Activated CD8-positive, alpha-beta memory T cell treated with anti-CD3 and anti-CD28 coated beads, Interleukin-2, amount 50 U/mL, for 24 hours (primary cell): ENCODE measurements around the gene C2CD2.
"Not testable (repeated sequence)": the region's sequence is repeated elsewhere in the genome, so short reads cannot be mapped to it uniquely, and the experiment has no call there.

Experiments used
- DNase-seq: peaks from one replicate; pipeline ENCODE4 v3.0.0-alpha.2; 2020; ENCODE audit errors: extremely low read depth

Gene C2CD2

GRCh38 chr21:41958886-41959563, 5.2 kb upstream of the C2CD2 start:
- DNase-seq = no peak

DNA sequence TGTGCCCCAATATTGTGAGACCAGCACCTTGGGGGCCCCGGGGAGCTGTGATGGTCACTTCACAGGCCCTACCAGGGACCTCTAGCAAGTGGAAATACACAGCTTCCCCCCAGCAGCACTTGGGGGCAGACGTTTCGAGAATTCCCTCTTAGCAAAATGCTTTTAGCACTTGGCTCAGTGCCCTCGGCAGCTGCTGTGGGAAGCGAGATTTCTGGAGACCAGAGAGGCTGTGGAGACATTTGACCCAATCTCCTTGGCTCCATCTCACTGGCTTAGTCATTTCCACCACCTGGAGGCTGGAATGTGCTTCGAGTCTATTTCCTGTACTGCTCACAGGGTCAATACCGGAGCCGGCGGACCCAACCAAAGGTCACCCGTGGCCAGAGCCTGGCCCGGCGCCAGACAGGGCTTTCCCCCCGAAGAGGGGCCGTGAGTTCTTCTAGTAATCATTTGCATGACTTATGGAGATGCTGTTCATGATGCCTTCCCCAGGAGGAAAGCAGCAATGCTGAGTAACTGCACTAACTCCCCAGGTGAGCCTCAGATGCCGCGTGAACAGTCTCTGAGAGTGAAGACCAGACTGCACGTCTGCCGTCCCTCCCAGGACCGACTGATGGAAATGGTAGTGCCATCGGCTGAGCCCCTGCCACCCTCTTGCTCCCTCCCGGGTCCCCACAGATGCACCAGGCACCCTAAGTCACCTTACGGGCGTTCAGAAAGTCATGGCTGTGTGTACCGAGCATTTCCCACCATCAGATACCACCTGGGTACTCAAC, 4.4 kb upstream of the C2CD2 start:
- DNase-seq = no peak

DNA sequence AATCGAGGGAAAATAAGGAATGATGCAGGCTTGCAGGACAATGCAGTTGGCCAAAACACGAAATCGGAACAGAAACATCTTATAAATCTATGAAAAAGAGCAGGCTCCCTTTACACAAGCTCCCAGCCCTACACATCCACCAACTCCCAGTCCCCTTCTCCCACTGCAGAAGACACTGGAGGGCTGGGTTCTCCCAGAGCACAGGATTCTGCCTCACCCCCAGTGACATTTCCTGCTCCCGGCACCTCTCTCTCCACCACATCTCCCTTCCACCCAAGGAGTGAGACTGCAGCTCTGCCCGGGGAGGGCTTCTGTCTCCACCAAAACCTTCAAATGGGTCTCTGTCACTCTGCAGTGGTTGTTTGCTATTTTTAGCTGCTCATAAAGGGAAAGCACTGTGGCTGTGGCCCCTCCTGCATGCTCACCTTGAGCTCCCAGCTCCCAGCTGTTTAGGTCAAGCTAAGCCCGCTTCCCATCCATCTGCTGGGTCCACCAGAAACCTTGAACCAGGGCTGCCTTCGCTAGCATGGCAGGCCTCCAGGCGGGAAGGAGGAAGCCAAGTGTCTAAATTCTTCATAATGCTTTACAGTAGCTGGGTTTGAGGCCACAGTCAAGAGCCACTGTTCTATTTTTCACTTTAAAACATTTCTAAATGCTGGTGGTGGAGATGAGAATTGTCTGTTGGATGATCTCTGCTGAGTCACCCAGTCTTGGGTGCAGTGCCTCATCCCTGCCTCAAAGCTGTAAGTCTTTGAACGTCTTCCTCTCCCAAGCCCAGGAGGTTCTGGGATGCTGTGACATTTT, 3.3 kb upstream of the C2CD2 start:
- no peak for DNase-seq

GRCh38 chr21:41955516-41955915, 1.7 kb upstream of the C2CD2 start:
- DNase-seq = no peak

DNA sequence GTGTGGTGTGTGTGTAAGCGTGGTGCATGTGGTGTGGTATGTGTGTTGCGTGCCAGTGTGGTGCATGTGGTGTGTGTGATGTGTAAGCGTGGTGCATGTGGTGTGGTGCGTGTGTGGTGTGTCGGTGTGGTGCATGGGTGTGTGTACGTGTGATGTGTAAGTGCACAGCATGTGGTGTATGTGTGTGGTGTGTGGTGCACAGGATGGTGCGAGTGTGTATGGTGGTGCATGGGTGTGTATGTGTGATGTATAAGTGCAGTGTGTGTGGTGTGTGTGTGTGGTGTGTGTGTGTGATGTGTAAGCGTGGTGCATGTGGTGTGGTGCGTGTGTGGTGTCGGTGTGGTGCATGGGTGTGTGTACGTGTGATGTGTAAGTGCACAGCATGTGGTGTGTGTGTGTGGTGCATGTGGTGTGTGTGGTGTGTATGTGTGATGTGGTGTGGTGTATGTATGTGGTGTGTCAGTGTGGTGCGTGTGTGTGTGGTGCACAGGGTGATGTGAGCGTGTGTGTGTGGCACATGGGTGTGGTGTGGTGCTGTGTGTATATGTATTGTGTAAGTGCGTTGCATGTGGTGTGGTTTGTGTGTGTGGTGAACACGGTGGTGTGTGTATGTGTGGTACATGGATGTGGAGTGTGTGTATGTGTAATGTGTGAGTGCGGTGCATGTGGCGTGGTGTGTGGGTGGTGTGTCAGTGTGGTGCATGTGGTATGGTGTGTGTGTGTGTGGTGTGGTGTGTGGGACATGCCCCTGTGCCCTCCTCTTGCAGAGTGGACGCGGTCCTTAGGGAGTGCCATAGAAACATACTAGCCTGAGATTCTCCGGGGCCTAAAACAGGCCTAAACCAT, 1.1 kb upstream of the C2CD2 start:
- no peak for DNase-seq

DNA sequence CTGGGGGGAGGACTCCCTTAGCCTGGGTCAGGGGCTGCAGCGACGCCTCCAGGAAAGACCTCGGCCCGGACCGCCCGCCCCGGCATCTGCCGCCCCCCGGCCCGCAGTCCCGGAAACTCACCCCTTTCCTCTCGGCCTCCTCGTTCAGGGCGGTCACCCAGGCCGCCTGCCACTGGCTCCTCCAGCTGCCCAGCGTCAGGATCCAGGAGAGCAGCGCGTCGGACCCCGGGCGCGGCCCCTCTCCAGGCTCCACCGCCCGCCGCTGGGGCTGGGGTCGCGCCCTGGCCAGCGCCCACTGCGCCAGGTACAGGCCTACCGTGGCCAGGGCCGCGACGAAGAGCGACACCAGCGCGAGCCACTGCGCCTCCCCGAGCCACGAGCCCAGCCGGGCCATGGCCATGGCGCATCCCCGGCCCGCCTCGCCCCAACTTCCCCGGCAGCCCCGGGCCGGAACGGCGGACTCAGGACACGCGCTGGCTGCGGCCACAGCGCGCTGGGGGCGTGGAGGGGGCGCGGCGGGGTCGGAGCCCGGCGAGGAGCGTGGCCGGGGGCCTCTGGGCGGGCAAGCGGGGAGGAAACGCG, 478 bp downstream of the C2CD2 start:
- DNase-seq = no peak

- no peak for DNase-seq
Observed at GRCh38 chr21:41952568-41953248, 1.1 kb downstream of the C2CD2 start.

DNA sequence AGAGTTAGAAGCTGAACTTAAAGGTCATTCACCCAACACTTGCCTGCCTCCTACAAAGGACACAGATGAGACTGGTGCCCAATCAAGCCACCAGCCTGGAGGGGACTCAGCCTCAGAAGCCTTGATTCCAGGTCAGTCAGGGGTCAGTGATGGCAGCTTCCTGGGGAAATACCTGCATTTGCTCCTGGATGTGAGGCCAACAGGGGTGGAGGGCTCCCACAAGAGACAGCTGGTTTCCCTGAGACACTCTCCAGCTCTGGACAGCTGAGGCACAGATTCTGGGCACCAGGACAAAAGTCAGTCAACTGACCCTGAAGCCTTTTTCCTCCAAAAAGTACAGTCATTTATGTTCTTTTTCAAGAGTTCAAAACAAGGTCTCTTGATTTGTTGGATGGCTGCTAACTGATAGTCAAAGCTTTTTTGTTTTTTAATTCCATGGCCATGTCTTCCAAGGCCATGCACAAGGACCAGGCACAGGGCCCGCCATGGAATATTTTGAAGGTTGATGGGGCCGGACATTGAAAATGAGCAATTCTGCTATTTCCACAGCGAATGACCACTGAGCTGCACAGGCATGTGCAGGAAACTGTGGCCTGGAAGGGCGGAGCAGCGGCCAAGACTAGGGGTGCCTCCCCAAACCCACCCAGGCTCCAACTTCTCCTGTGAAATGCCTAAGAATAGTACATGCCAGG, 1.8 kb downstream of the C2CD2 start:
- DNase-seq = no peak

DNA sequence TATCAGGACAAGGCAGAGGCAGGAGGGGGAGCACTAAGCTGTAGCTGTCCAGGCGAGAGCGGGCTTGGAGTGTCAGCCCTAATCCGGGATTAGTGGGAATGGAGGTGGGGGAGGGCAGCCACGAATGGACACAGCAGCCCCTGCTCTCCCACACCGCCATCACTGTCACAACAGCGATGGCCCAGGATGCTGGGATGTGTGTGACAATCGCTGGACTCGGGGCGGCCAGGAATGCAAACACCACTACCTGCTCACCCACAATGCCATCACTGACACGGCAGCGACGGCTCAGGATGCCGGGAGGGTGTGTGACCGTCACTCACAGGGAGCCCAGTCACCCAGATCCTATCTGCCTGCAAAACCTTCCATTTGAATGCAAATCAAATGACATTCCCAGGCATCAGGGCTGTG, 2.9 kb downstream of the C2CD2 start:
- no peak for DNase-seq

- not testable (repeated sequence) for DNase-seq
Observed at GRCh38 chr21:41949631-41950030, 4.2 kb downstream of the C2CD2 start.

DNA sequence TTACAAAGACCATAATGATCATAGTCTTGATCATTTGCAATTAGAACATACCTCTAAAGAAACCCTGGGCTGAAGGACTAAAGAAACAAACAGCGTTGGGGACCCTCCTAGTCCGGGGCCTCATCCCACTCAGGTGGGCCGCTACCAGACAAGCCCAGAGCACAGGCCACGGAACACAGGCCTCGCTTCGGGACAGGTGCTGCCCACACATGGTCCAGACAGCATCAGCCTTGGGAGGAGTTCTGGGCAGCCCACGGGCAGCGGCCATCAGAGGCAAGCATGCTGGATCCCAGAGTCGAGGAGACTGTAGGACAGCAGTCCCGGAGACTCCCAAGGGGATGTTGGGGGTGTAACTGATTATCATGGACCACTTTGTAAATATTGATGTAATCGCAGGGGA, 4.9 kb downstream of the C2CD2 start:
- DNase-seq = no peak

- no peak for DNase-seq
Observed at GRCh38 chr21:41948078-41948895, 5.5 kb downstream of the C2CD2 start.

GRCh38 chr21:41945982-41946381, 7.8 kb downstream of the C2CD2 start:
- no peak for DNase-seq

- DNase-seq = no peak
Observed at GRCh38 chr21:41943851-41944250, 10.0 kb downstream of the C2CD2 start.

DNA sequence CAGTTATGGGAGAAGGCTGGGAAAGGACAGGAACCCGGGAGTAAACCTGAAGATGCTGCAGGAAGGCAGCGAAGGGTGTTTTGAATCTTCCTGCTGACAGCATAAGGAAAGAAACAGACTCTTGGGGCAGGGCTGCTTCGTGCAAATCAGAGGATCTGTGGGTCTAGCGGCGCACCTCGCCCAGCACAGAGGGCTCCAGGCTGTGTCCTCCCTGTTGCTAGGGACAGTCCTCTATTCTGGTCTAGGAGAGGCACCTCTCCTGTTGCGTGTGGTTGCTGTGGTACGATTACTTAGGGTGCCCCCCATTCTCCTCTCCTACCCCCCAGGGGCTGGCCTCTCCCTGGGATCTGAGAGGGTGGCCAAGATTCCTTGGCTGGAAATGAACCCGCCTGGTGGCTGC, 11.4 kb downstream of the C2CD2 start:
- DNase-seq = no peak

DNA sequence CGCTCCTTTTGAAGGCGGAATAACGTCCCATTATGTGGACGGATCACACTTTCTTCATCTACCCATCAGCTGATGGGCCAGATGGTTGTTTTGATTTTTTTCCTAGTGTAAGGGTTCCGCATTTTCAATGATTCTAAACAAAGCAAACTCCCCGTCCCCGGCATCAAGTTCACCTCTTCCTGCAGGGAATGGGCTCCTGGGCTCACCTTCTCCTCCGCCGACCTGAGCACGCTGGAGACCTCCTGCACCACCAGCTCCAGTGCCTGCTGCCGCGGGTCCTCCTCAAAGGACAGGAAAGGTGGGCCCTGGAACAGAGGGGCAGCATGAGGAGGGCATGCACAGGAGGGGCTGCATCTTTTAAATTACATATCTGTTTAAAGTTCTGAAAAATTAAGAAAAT, 11.9 kb downstream of the C2CD2 start:
- DNase-seq = no peak

GRCh38 chr21:41940431-41940830, 13.4 kb downstream of the C2CD2 start:
- no peak for DNase-seq

DNA sequence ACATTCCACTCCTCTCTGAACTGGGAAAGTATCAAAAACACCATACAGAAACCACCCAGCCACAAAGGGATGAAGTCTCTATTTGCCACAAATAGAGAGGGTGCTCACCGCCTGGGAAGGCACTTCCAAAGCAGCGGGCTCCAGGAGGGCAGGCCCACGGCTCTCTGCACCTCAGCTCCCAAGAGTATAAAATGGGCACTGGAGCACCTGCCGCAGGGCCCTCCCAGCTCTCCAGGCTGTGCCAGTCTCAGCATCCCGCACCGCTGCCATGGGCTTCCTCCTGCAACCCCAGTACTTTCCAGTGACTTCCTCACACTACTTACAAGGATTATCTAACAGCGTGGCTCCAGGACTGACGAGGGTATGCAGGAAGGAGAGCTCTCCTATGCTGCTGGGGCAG, 14.4 kb downstream of the C2CD2 start:
- DNase-seq = no peak
